NCI-H748 (cell line): ENCODE measurements around the gene PHLDB2.
"Not testable (repeated sequence)": the region's sequence is repeated elsewhere in the genome, so short reads cannot be mapped to it uniquely, and the experiment has no call there.

ENCODE experiments used
- DNase-seq: peaks from one replicate; lab custom pipeline; 2025; ENCODE audit not compliant: unreplicated experiment; lab: John Stamatoyannopoulos, UW

PHLDB2 gene

DNA sequence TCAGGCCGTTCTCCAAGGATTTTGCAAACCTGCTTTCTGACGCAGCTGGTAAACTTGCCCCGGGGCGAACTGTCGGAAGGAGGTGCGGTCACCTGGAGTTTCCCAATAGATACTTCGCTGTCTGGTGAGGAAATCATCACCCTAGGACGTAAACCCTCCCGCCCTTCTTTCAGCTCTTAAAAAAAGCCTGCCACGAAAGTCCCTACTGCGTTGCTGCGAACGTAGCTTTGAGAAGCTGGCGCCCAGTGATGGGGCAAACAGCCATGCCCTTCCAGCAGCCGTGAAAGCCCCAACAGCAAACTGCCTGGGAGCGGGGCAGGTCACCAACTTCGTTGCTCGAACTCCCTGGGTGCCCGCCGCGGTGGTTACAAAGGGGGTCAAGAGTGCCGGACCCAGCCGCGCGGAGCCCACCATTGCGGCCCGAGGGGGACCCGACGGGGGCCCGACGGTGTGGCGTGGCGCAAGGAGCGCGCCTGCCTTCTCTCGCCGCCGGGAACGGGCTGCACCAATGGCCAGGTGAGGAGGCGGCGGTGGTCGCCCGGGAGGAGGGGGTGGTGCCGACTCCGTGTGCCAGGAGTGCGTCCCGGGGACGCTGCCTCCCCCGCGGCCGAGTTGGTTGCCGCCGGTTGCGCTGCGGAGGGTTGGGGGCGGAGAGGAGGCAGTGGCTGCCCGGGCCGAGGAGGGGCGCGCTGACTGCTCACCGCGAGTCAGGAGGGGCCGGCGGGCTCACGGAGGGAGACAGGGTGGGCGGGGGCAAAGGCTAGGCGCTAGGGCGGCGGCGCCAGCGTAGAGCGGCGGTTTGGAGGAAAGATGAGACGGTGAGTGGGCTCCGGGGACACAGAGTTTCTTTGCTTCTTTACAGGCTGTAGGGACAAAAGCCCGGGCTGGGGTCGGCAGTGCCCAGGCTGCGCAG is at the start of gene PHLDB2:
Gene PHLDB2, plus strand, starts transcription at position 205 of the 913 bp plus-strand sequence. CDS start 24,813 bp downstream, outside the sequence.
- DNase-seq, result peak; percentile 81

- no peak for DNase-seq
Observed at GRCh38 chr3:111810909-111811308, 48.2 kb upstream of the PHLDB2 start.

GRCh38 chr3:111811811-111812210 is 47.3 kb upstream of the PHLDB2 start:
- DNase-seq, result no peak

GRCh38 chr3:111812701-111813100 is 46.4 kb upstream of the PHLDB2 start:
- DNase-seq, result no peak

- DNase-seq, result no peak
Observed at GRCh38 chr3:111813441-111813840, 45.6 kb upstream of the PHLDB2 start.

DNA sequence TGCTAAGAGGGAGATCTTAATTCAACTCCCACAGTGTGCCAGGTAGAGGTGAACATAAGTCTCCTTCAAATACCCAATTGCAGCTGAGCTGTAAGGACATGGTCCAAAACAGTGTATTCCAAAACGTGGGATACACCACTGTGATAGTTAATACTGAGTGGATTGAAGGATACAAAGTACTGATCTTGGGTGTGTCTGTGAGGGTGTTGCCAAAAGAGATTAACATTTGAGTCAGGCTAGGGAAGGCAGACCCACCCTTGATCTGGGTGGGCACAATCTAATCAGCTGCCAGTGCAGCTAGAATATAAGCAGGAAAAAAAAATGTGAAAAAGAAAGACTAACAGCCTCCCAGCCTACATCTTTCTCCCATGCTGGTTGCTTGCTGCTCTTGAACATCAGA is 45.1 kb upstream of the PHLDB2 start:
- DNase-seq, result no peak

GRCh38 chr3:111816771-111817170 is 42.3 kb upstream of the PHLDB2 start:
- not testable (repeated sequence) for DNase-seq

GRCh38 chr3:111819927-111820326 is 39.1 kb upstream of the PHLDB2 start:
- no peak for DNase-seq

GRCh38 chr3:111820651-111821050 is 38.4 kb upstream of the PHLDB2 start:
- no peak for DNase-seq

DNA sequence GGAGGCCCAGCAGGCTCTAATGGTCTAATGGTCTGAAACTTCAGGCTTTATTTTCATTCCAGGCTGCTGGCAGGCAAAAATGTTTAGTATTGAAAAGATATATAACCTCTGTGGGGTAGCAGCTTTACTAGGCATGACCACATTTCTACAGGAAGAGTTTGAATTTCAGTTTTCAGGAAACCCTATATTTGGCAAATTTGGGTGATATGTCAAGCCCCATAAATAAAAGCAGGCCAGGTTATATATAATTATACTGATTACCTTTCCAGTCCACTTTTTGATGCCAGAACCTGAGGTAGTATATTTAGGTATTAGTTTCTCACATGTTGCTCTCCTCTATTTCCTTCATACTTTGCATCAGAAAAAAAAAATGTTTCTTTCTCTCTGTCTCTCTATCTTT is 37.2 kb upstream of the PHLDB2 start:
- no peak for DNase-seq

DNA sequence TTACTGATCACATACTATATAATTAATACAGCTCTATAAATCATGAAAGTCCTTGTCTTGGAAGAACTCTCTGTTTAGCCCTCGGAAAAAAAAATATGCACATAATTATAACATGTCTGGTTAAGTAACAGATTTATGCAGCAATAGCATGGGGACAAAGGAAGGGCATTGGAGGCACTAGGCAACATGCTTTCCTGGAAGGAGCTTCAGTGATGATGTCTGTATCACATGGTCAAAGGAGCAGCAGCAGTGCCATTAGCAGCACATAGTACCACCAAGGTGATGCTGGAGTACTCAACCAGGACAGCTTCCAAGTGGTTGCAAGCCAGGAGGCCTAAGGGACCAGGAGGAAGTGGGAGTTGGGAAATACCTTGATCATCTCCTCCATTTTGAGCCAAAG is 36.3 kb upstream of the PHLDB2 start:
- DNase-seq, result no peak

GRCh38 chr3:111823341-111823855 is 35.7 kb upstream of the PHLDB2 start:
- DNase-seq, result no peak

GRCh38 chr3:111824351-111824750 is 34.7 kb upstream of the PHLDB2 start:
- no peak for DNase-seq

GRCh38 chr3:111827871-111828270 is 31.2 kb upstream of the PHLDB2 start:
- DNase-seq, result no peak

- DNase-seq, result no peak
Observed at GRCh38 chr3:111828530-111828929, 30.5 kb upstream of the PHLDB2 start.

GRCh38 chr3:111829023-111829422 is 30.0 kb upstream of the PHLDB2 start:
- DNase-seq, result no peak

- no peak for DNase-seq
Observed at GRCh38 chr3:111831840-111832239, 27.2 kb upstream of the PHLDB2 start.

DNA sequence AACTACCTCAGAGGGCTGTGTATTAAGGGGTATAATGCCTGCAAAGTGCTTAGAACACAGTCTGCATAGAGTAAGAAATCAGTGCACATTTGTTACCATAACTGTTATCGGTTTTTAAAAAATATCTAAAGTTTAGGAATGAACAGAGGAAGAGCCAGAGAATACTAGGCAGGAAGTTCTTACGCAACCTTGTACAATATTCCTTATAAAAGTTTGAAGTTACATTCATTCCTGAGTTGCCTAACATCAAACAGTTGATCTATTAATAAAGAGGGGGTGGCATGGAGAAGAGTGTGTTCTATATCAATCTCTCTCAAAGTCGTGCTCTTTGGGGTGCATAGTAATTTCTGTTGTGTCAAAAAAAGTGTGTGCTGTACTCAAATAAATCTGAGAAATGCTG is 22.0 kb upstream of the PHLDB2 start:
- no peak for DNase-seq

DNA sequence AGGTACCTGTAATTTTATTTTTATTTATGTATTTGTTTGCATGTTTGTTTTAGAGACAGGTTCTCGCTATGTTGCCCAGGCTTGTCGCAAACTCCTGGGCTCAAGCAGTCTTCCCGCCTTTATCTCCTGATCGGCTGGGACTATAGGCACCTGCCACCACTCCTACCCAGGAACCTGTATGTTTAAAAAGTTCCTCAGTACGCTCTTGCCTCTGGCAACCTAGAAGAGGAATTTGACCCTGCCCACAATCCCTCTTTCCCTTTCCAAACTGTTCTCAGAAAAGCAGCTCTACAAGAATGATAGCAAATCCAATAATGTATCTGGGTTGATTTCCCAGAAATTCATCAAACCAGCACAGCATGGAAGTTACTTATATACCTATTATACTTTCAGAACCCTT is 20.9 kb upstream of the PHLDB2 start:
- no peak for DNase-seq

- no peak for DNase-seq
Observed at GRCh38 chr3:111846039-111846438, 13.0 kb upstream of the PHLDB2 start.

- no peak for DNase-seq
Observed at GRCh38 chr3:111846717-111847116, 12.3 kb upstream of the PHLDB2 start.

- DNase-seq, result no peak
Observed at GRCh38 chr3:111848283-111848682, 10.8 kb upstream of the PHLDB2 start.

DNA sequence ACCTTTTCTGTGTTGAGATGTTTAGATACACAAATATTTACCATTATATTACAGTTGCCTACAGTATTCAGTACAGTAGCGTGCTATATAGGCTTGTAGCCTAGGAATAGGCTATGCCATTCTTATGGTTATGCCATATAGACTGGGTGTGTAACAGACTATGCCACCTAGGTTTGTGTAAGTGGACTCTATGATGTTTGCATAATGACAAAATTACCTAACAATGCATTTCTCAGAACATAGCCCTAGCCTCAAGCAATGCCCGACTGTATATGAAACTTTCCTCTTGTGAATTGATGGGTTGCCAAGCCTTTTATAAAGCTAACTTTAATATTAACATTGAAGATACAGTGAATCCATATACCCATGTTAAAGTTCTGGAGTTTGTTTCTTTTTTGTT is 10.3 kb upstream of the PHLDB2 start:
- no peak for DNase-seq
